Liver (tissue), 9 donors: ENCODE results near the gene LUC7L. TPM values are rescaled to one million over a fixed set of nuclear protein-coding genes. Genes with fewer than 3 reads are reported as not detected.
A peak's percentile ranks its signal among the peaks of the same experiment; 100 is the strongest.

Experiments
- DNase-seq: peaks from one replicate; pipeline ENCODE4 v3.0.0-alpha.2; 2017; ENCODE audit warnings: low spot score
- H3K27ac ChIP-seq, 2 donors: one replicate each; pipeline ENCODE4 v1.7.0; 2013; ENCODE audit warnings: inconsistent platforms in 2 of 2, low read length in 2 of 2, control low read depth in 1 of 2, low read depth in 1 of 2, mild to moderate bottlenecking in 1 of 2
- H3K27me3 ChIP-seq, 4 donors: one replicate each; pipeline versions ENCODE4 v1.6.1 to v1.7.0; 2013; ENCODE audit warnings: low read length in 3 of 4, inconsistent platforms in 1 of 4, mild to moderate bottlenecking in 1 of 4, moderate library complexity in 1 of 4; ENCODE audit not compliant: control insufficient read depth in 4 of 4, insufficient read depth in 4 of 4
- H3K36me3 ChIP-seq, 4 donors: one replicate each; pipeline versions ENCODE4 v1.6.1 to v1.7.0; 2013; ENCODE audit warnings: low read length in 3 of 4, mild to moderate bottlenecking in 3 of 4, low read depth in 1 of 4, moderate library complexity in 1 of 4; ENCODE audit not compliant: control insufficient read depth in 4 of 4, insufficient read depth in 3 of 4
- H3K4me1 ChIP-seq, 4 donors: one replicate each; pipeline versions ENCODE4 v1.6.1 to v1.7.0; 2013; ENCODE audit warnings: low read length in 3 of 4, mild to moderate bottlenecking in 3 of 4, moderate library complexity in 1 of 4; ENCODE audit not compliant: control insufficient read depth in 4 of 4, insufficient read depth in 4 of 4
- H3K4me3 ChIP-seq, 3 donors: one replicate each; pipeline versions ENCODE4 v1.6.1 to v1.7.0; 2013; ENCODE audit warnings: low read length in 3 of 3, control low read depth in 1 of 3, low read depth in 1 of 3, mild to moderate bottlenecking in 1 of 3
- H3K9ac ChIP-seq, 2 donors: one replicate each; pipeline ENCODE4 v1.7.0; 2013; ENCODE audit warnings: low read length in 2 of 2, mild to moderate bottlenecking in 2 of 2, moderate library complexity in 2 of 2, control low read depth in 1 of 2, low read depth in 1 of 2
- H3K9me3 ChIP-seq, 4 donors: one replicate each; pipeline versions ENCODE4 v1.6.1 to v1.7.0; 2013; ENCODE audit warnings: low read length in 3 of 4; ENCODE audit not compliant: control insufficient read depth in 4 of 4
- EGR1 ChIP-seq, 2 donors: IDR thresholded peaks; 2 replicates each; pipeline ENCODE4 v1.6.1; 2016 to 2018; ENCODE audit warnings: antibody characterized with exemption in 2 of 2, low read depth in 2 of 2
- FOXA1 ChIP-seq: IDR thresholded peaks from 2 replicates; pipeline ENCODE4 v1.6.1; 2016; ENCODE audit warnings: antibody characterized with exemption
- GABPA ChIP-seq, 2 donors: IDR thresholded peaks in 1 of 2; conservative IDR thresholded peaks in 1 of 2; 2 replicates each; pipeline ENCODE4 v1.6.1; 2016; ENCODE audit warnings: antibody characterized with exemption in 2 of 2, mild to moderate bottlenecking in 1 of 2, moderate library complexity in 1 of 2
- JUND ChIP-seq, 2 donors: IDR thresholded peaks; 2 replicates each; pipeline ENCODE4 v1.6.1; 2016; ENCODE audit warnings: antibody characterized with exemption in 2 of 2
- NR2F2 ChIP-seq: IDR thresholded peaks from 2 replicates; pipeline ENCODE4 v1.6.1; 2016; ENCODE audit warnings: antibody characterized with exemption
- RAD21 ChIP-seq, 2 donors: IDR thresholded peaks; 2 replicates each; pipeline ENCODE4 v1.6.1; 2016; ENCODE audit warnings: antibody characterized with exemption in 2 of 2, mild to moderate bottlenecking in 2 of 2
- RXRA ChIP-seq, 2 donors: IDR thresholded peaks; 2 replicates each; pipeline ENCODE4 v1.6.1; 2017 to 2018; ENCODE audit warnings: antibody characterized with exemption in 2 of 2, mild to moderate bottlenecking in 1 of 2
- TAF1 ChIP-seq: conservative IDR thresholded peaks from 2 replicates; pipeline ENCODE4 v1.6.1; 2016; ENCODE audit warnings: antibody characterized with exemption, mild to moderate bottlenecking
- WGBS: extraction: QIAGEN DNeasy Blood & Tissue Kit; methylation state at CpG from one replicate; pipeline ENCODE4 v1.1.7; 2013; 5-methylcytosine and 5-hydroxymethylcytosine counted together
- polyA plus RNA-seq, 2 donors: library from polyadenylated mRNA; stranded (reverse) in 1 of 2; unstranded in 1 of 2; fragments of 200-250 nt in 1 of 2; fragments of >200 nt in 1 of 2; fragmentation: Nextera tagmentation in 1 of 2; extraction: Ambion mirVana in 1 of 2; gene quantifications; one replicate each; pipeline versions ENCODE4 v1.2.1 to v1.2.3, GENCODE V29; 2013 to 2015
- total RNA-seq, 2 donors: library from RNA; depleted of rRNA; stranded (reverse); fragments of >200 nt; gene quantifications; one replicate each; pipeline ENCODE4 v1.2.3, GENCODE V29; 2014
- TF ChIP-seq, protein P1 (sequence below): IDR thresholded peaks from 2 replicates; pipeline ENCODE4 v1.6.1; 2016; ENCODE audit warnings: antibody characterized with exemption
- TF ChIP-seq, protein P2 (sequence below): fragments of 150-350 bp; IDR thresholded peaks from 2 replicates; pipeline ENCODE4 v1.5.1; 2017; ENCODE audit warnings: improper control_type of control experiment, low read depth, low read length; ENCODE audit not compliant: missing input control
- TF ChIP-seq, protein P3 (sequence below): IDR thresholded peaks from 2 replicates; pipeline ENCODE4 v1.6.1; 2016; ENCODE audit warnings: antibody characterized with exemption, mild to moderate bottlenecking
- donor health status: healthy.
- donor health status: healthy.
- donor health status: healthy.
- donor health status: healthy.
- donor health status: healthy.

The LUC7L gene
- total and polyA plus RNA-seq, 4 donors, result 11.5 to 34.3 (median 19.6) TPM

DNA sequence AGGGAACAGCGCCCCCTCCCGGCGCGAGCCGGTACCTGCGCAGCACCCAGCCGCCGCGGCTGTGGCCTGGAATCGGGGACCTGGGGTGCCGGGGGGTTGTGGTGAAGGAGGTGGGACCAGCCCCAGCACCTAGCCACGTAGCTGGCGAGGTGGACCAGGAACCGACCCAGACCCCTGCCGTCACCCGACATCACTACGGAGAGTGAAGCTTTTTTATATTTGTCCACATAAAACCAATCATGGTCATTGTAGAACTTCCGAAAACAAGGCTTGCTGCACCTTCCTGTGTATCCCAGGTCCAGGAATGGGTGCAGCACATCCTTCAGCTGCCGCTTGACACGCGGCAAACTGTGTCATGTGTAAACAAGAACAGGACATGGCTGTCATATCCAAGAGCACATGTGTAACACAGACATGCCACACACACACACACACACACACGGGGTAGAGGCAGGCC lies 47.7 kb downstream of the LUC7L start:
- Histone ChIP-seq H3K27ac (no peak overlapping the region), H3K9me3 (no peaks in the 10 kb centered on the region), H3K4me3 (peak overlapping the region in 1 of 3 donors; percentile 33), H3K36me3 (no peaks in the 10 kb centered on the region), H3K4me1 (peaks cover 5 to 13% (median 11%) of the 10 kb centered on the region in 4 donors), H3K27me3 (peaks cover 3 to 11% (median 7%) of the 10 kb centered on the region in 4 donors), H3K9ac (no peak overlapping the region)
- WGBS, result 7% methylated on average over 22 of the region's 22 CpGs
- TF ChIP-seq RAD21 (IDR thresholded peaks at IDR 0.05) (peak; percentile 70 to 85), RXRA (IDR thresholded peaks at IDR 0.05) (no peak)
- TF ChIP-seq, protein P1, sequence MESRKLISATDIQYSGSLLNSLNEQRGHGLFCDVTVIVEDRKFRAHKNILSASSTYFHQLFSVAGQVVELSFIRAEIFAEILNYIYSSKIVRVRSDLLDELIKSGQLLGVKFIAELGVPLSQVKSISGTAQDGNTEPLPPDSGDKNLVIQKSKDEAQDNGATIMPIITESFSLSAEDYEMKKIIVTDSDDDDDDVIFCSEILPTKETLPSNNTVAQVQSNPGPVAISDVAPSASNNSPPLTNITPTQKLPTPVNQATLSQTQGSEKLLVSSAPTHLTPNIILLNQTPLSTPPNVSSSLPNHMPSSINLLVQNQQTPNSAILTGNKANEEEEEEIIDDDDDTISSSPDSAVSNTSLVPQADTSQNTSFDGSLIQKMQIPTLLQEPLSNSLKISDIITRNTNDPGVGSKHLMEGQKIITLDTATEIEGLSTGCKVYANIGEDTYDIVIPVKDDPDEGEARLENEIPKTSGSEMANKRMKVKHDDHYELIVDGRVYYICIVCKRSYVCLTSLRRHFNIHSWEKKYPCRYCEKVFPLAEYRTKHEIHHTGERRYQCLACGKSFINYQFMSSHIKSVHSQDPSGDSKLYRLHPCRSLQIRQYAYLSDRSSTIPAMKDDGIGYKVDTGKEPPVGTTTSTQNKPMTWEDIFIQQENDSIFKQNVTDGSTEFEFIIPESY, result no peak
- TF ChIP-seq, protein P2, sequence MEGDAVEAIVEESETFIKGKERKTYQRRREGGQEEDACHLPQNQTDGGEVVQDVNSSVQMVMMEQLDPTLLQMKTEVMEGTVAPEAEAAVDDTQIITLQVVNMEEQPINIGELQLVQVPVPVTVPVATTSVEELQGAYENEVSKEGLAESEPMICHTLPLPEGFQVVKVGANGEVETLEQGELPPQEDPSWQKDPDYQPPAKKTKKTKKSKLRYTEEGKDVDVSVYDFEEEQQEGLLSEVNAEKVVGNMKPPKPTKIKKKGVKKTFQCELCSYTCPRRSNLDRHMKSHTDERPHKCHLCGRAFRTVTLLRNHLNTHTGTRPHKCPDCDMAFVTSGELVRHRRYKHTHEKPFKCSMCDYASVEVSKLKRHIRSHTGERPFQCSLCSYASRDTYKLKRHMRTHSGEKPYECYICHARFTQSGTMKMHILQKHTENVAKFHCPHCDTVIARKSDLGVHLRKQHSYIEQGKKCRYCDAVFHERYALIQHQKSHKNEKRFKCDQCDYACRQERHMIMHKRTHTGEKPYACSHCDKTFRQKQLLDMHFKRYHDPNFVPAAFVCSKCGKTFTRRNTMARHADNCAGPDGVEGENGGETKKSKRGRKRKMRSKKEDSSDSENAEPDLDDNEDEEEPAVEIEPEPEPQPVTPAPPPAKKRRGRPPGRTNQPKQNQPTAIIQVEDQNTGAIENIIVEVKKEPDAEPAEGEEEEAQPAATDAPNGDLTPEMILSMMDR, result peak; percentile 87
- DNase-seq, result peak; percentile 93

DNA sequence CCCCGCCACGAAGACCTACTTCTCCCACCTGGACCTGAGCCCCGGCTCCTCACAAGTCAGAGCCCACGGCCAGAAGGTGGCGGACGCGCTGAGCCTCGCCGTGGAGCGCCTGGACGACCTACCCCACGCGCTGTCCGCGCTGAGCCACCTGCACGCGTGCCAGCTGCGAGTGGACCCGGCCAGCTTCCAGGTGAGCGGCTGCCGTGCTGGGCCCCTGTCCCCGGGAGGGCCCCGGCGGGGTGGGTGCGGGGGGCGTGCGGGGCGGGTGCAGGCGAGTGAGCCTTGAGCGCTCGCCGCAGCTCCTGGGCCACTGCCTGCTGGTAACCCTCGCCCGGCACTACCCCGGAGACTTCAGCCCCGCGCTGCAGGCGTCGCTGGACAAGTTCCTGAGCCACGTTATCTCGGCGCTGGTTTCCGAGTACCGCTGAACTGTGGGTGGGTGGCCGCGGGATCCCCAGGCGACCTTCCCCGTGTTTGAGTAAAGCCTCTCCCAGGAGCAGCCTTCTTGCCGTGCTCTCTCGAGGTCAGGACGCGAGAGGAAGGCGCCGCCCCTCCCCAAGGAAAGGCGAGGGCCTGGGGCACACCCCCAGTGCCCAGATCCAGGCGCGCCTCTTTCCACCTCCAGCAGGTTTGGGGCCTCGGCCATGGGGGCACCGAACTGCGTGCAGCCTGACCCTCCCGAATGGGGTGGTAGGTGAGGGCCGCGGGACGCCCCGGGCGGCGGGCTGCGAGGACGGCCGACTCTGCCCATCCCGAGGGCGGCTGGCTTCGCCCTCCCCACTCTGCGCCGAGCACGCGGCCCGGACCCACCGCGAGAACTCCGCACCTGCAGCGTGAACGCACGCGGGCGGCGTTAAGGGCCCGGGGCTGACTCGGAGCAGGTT lies 48.3 kb downstream of the LUC7L start:
- Histone ChIP-seq H3K4me1 (peaks cover 5 to 13% (median 11%) of the 10 kb centered on the region in 4 donors), H3K9me3 (no peaks in the 10 kb centered on the region), H3K36me3 (no peaks in the 10 kb centered on the region), H3K4me3 (peak overlapping the region in 1 of 3 donors; percentile 33), H3K9ac (no peak overlapping the region), H3K27me3 (peaks cover 3 to 11% (median 7%) of the 10 kb centered on the region in 4 donors), H3K27ac (no peak overlapping the region)
- 2% methylated on average over 89 of the region's 89 CpGs for WGBS
- DNase-seq, result peak; percentile 67
- TF ChIP-seq TAF1 (no peak), NR2F2 (no peak), EGR1 (IDR thresholded peaks at IDR 0.05; ENCODE audit: low read depth in 2 of 2) (no peak)
- TF ChIP-seq, protein P2, result no peak

DNA sequence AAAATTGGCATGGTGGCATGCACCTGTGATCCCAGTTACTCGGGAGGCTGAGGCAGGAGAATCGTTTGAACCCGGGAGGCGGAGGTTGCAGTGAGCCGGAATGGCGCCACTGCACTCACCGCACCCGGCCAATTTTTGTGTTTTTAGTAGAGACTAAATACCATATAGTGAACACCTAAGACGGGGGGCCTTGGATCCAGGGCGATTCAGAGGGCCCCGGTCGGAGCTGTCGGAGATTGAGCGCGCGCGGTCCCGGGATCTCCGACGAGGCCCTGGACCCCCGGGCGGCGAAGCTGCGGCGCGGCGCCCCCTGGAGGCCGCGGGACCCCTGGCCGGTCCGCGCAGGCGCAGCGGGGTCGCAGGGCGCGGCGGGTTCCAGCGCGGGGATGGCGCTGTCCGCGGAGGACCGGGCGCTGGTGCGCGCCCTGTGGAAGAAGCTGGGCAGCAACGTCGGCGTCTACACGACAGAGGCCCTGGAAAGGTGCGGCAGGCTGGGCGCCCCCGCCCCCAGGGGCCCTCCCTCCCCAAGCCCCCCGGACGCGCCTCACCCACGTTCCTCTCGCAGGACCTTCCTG lies 49.1 kb downstream of the LUC7L start, which contains the start of gene HBQ1:
HBQ1 (plus strand) TSS at position 359 of the 575 bp plus-strand sequence; CDS start at position 387, 28 bp downstream.
- Histone ChIP-seq H3K27me3 (peaks cover 3 to 15% (median 8%) of the 10 kb centered on the region in 4 donors), H3K4me1 (peaks cover 5 to 13% (median 11%) of the 10 kb centered on the region in 4 donors), H3K4me3 (peak within 1 kb of the TSS in 1 of 3 donors; percentile 33), H3K27ac (no peak within 1 kb of the TSS), H3K36me3 (no peaks in the 10 kb centered on the region), H3K9ac (no peak within 1 kb of the TSS), H3K9me3 (no peaks in the 10 kb centered on the region)
- 11% methylated on average over 59 of the region's 59 CpGs for WGBS
- TF ChIP-seq, protein P2, result peak; percentile 13
- TF ChIP-seq GABPA (IDR thresholded peaks at IDR 0.05 in 1 of 2, conservative IDR thresholded peaks at IDR 0.05 in 1 of 2), result no peak
- TF ChIP-seq JUND (IDR thresholded peaks at IDR 0.05), result no peak
- TF ChIP-seq, protein P3, sequence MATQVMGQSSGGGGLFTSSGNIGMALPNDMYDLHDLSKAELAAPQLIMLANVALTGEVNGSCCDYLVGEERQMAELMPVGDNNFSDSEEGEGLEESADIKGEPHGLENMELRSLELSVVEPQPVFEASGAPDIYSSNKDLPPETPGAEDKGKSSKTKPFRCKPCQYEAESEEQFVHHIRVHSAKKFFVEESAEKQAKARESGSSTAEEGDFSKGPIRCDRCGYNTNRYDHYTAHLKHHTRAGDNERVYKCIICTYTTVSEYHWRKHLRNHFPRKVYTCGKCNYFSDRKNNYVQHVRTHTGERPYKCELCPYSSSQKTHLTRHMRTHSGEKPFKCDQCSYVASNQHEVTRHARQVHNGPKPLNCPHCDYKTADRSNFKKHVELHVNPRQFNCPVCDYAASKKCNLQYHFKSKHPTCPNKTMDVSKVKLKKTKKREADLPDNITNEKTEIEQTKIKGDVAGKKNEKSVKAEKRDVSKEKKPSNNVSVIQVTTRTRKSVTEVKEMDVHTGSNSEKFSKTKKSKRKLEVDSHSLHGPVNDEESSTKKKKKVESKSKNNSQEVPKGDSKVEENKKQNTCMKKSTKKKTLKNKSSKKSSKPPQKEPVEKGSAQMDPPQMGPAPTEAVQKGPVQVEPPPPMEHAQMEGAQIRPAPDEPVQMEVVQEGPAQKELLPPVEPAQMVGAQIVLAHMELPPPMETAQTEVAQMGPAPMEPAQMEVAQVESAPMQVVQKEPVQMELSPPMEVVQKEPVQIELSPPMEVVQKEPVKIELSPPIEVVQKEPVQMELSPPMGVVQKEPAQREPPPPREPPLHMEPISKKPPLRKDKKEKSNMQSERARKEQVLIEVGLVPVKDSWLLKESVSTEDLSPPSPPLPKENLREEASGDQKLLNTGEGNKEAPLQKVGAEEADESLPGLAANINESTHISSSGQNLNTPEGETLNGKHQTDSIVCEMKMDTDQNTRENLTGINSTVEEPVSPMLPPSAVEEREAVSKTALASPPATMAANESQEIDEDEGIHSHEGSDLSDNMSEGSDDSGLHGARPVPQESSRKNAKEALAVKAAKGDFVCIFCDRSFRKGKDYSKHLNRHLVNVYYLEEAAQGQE, result no peak
- no peak for TF ChIP-seq FOXA1
- peak; percentile 84 for DNase-seq
